A549 (cell line): ENCODE measurements around the gene MGAT5. TPM values are rescaled to one million over a fixed set of nuclear protein-coding genes. Genes with fewer than 3 reads are reported as not detected.

Experiments used
- ATAC-seq, 2 experiments: fragments of 200-7000 bp in 1 of 2; fragments of >200 bp in 1 of 2; cut with Nextera tagmentation in 1 of 2; cut with Tn5 transposase in 1 of 2; 3 replicates each; pipeline versions ENCODE4 v1.8.0 to v1.9.1; 2018 to 2020; ENCODE audit warnings: mild to moderate bottlenecking in 1 of 2, moderate library complexity in 1 of 2
- CTCF ChIA-PET: fragments of 300-600 bp; sonication (Branson Sonifier 250); formaldehyde crosslinking; extraction: SDS; loops from one replicate; lab custom pipeline; 2021; ENCODE audit warnings: antibody characterized with exemption, inconsistent platforms; lab: Yijun Ruan, JAX
- POLR2A ChIA-PET: fragments of 350-600 bp; formaldehyde crosslinking; extraction: SDS; loops from one replicate; lab custom pipeline; 2021; ENCODE audit warnings: antibody characterized with exemption, inconsistent platforms; lab: Yijun Ruan, JAX
- DNase-seq, 2 experiments: peaks; one replicate each; pipeline versions ENCODE4 v3.0.0 to v3.0.0-alpha.2; 2011 to 2016; ENCODE audit warnings: low read depth in 1 of 2, low spot score in 1 of 2
- FAIRE-seq: peaks from 2 replicates; lab custom pipeline; 2011; peaks lifted over from hg19 to GRCh38; lab: Jason Lieb, UNC
- H3K27ac ChIP-seq, 2 experiments: fragments of >200 bp; sonication (Bioruptor Twin); formaldehyde crosslinking; 3 replicates each; pipeline ENCODE4 v1.5.1; 2016 to 2017
- H3K4me1 ChIP-seq: fragments of >200 bp; sonication (Bioruptor Twin); formaldehyde crosslinking; 3 replicates; pipeline ENCODE4 v1.6.1; 2016
- H3K4me2 ChIP-seq: fragments of >200 bp; sonication (Bioruptor Twin); formaldehyde crosslinking; 3 replicates; pipeline ENCODE4 v1.6.1; 2016
- H3K4me3 ChIP-seq: fragments of >200 bp; sonication (Bioruptor Twin); formaldehyde crosslinking; 3 replicates; pipeline ENCODE4 v1.5.1; 2016
- H3K9me3 ChIP-seq: fragments of >200 bp; sonication (Bioruptor Twin); formaldehyde crosslinking; 3 replicates; pipeline ENCODE4 v1.6.1; 2016
- ATOH8 ChIP-seq: fragments of 250-450 bp; sonication (Bioruptor Pico); IDR thresholded peaks from 2 replicates; pipeline ENCODE4 v1.5.0; 2020; ENCODE audit warnings: low read depth, mild to moderate bottlenecking, moderate library complexity
- BHLHE40 ChIP-seq: IDR thresholded peaks from 2 replicates; pipeline ENCODE4 v1.6.1; 2012; ENCODE audit warnings: low read depth, low read length, inconsistent platforms
- CBX8 ChIP-seq: fragments of 200-600 bp; sonication (generic); IDR thresholded peaks from 2 replicates; pipeline ENCODE4 v1.6.1; 2016
- CHD2 ChIP-seq: fragments of 150-350 bp; IDR thresholded peaks from 2 replicates; pipeline ENCODE4 v1.6.1; 2014; ENCODE audit warnings: low read length; ENCODE audit not compliant: partially characterized antibody
- CTCF ChIP-seq: fragments of >200 bp; sonication (Bioruptor Twin); formaldehyde crosslinking; IDR thresholded peaks from 3 replicates; pipeline ENCODE4 v1.5.1; 2016
- EP300 ChIP-seq, 2 experiments: fragments of >200 bp; sonication (Bioruptor Twin); formaldehyde crosslinking; IDR thresholded peaks; 2 replicates in 1 of 2; 3 replicates in 1 of 2; pipeline ENCODE4 v1.6.1; 2016 to 2017
- FOSL2 ChIP-seq, 2 experiments: fragments of 450-650 bp in 1 of 2; fragments of >200 bp in 1 of 2; sonication (Bioruptor Twin) in 1 of 2; formaldehyde crosslinking; IDR thresholded peaks; 2 replicates each; pipeline versions ENCODE4 v1.5.0 to v1.6.1; 2016 to 2020; ENCODE audit warnings: mild to moderate bottlenecking in 1 of 2, moderate library complexity in 1 of 2
- FOXS1 ChIP-seq: fragments of 250-450 bp; sonication (Bioruptor Pico); IDR thresholded peaks from 2 replicates; pipeline ENCODE4 v1.5.0; 2020; ENCODE audit warnings: mild to moderate bottlenecking, moderate library complexity
- GATA3 ChIP-seq: IDR thresholded peaks from 2 replicates; pipeline ENCODE4 v1.6.1; 2012; ENCODE audit warnings: borderline replicate concordance
- HDAC2 ChIP-seq: fragments of 200-600 bp; sonication (generic); IDR thresholded peaks from 2 replicates; pipeline ENCODE4 v1.6.1; 2016
- HES2 ChIP-seq: fragments of >200 bp; sonication (Bioruptor Twin); formaldehyde crosslinking; IDR thresholded peaks from 2 replicates; pipeline ENCODE4 v1.6.1; 2016
- HEYL ChIP-seq: fragments of 250-450 bp; sonication (Bioruptor Pico); IDR thresholded peaks from 2 replicates; pipeline ENCODE4 v1.8.0; 2021; ENCODE audit warnings: mild to moderate bottlenecking, moderate library complexity
- HMGXB4 ChIP-seq: fragments of 250-450 bp; sonication (Bioruptor Pico); IDR thresholded peaks from 2 replicates; pipeline ENCODE4 v1.5.0; 2021; ENCODE audit warnings: mild to moderate bottlenecking, moderate library complexity, borderline replicate concordance
- HOXB13 ChIP-seq: fragments of 250-450 bp; sonication (Bioruptor Pico); IDR thresholded peaks from 2 replicates; pipeline ENCODE4 v1.5.0; 2020; ENCODE audit warnings: low read depth, mild to moderate bottlenecking, moderate library complexity
- HOXB5 ChIP-seq: fragments of 250-450 bp; sonication (Bioruptor Pico); IDR thresholded peaks from 2 replicates; pipeline ENCODE4 v1.5.0; 2020; ENCODE audit warnings: mild to moderate bottlenecking, moderate library complexity
- JUN ChIP-seq, 2 experiments: fragments of >200 bp; sonication (Bioruptor Twin); formaldehyde crosslinking; IDR thresholded peaks; 2 replicates in 1 of 2; 3 replicates in 1 of 2; pipeline ENCODE4 v1.6.1; 2016 to 2017
- JUNB ChIP-seq: fragments of >200 bp; sonication (Bioruptor Twin); formaldehyde crosslinking; IDR thresholded peaks from 2 replicates; pipeline ENCODE4 v1.6.1; 2016
- MAZ ChIP-seq: fragments of 150-350 bp; IDR thresholded peaks from 2 replicates; pipeline ENCODE4 v1.6.1; 2014; ENCODE audit warnings: antibody characterized with exemption, low read depth, low read length, borderline replicate concordance
- NPAS2 ChIP-seq: fragments of 250-450 bp; sonication (Bioruptor Pico); IDR thresholded peaks from 2 replicates; pipeline ENCODE4 v1.8.0; 2022; ENCODE audit warnings: mild to moderate bottlenecking, moderate library complexity, borderline replicate concordance
- RAD21 ChIP-seq, 2 experiments: fragments of >200 bp in 1 of 2; sonication (Bioruptor Twin) in 1 of 2; formaldehyde crosslinking in 1 of 2; IDR thresholded peaks in 1 of 2; conservative IDR thresholded peaks in 1 of 2; 2 replicates in 1 of 2; 3 replicates in 1 of 2; pipeline ENCODE4 v1.6.1; 2012 to 2018; ENCODE audit warnings: inconsistent platforms in 1 of 2
- TFCP2L1 ChIP-seq: fragments of 250-450 bp; sonication (Bioruptor Pico); IDR thresholded peaks from 2 replicates; pipeline ENCODE4 v1.5.0; 2021; ENCODE audit warnings: mild to moderate bottlenecking
- TP53 ChIP-seq: fragments of 250-450 bp; sonication (Bioruptor Pico); IDR thresholded peaks from 2 replicates; pipeline ENCODE4 v1.5.0; 2021; ENCODE audit warnings: mild to moderate bottlenecking, moderate library complexity
- WGBS: methylation state at CpG from one replicate; pipeline ENCODE4 v1.1.6; 2017; ENCODE audit errors: missing lambda C conversion rate; 5-methylcytosine and 5-hydroxymethylcytosine counted together
- polyA plus RNA-seq, 4 experiments: library from polyadenylated mRNA; depleted of rRNA in 3 of 4; stranded (reverse); fragments of >200 nt; fragmentation: RNase III in 1 of 4; extraction: RNeasy Plus Mini Kit Qiagen cat#74134 plus additional on column Dnase treatment in 1 of 4; gene quantifications; 2 replicates in 3 of 4; 3 replicates in 1 of 4; pipeline ENCODE4 v1.2.3, GENCODE V29; 2011 to 2017

MGAT5 gene
- polyA plus RNA-seq, 2 of the 4 experiments (the other 2 are of a cell fraction), result 13.2 to 17.1 TPM

- no peaks in the 10 kb centered on the region for H3K4me1 ChIP-seq
- no peak overlapping the region for H3K4me3 ChIP-seq
- CTCF ChIA-PET, result interaction anchor here (0.6 to 1.3 kb wide), 2 partner anchors 19 to 510 kb away, joined by 3 read pairs; no protein-coding TSS in a partner anchor
- no peak overlapping the region for H3K27ac ChIP-seq
- TF ChIP-seq HMGXB4 (no peak), TP53 (no peak), CHD2 (no peak), CBX8 (no peak), GATA3 (no peak), HEYL (no peak), JUNB (no peak), FOSL2 (IDR thresholded peaks at IDR 0.05) (no peak), FOSL2 (CRISPR knock-in tag; IDR thresholded peaks at IDR 0.05) (no peak), HES2 (no peak), MAZ (no peak), NPAS2 (CRISPR knock-in tag) (no peak)
- FAIRE-seq (no peak), DNase-seq (no peak), ATAC-seq (no peak)
- no peaks in the 10 kb centered on the region for H3K9me3 ChIP-seq
- 77% methylated on average over 6 of the region's 6 CpGs for WGBS
- no peak overlapping the region for H3K4me2 ChIP-seq
- POLR2A ChIA-PET, result no interaction called here
These were observed 142.6 kb downstream of the MGAT5 start for GRCh38 chr2:134396493-134396892.

GRCh38 chr2:134397146-134397896 is 143.4 kb downstream of the MGAT5 start:
- WGBS, result 94% methylated on average over 7 of the region's 7 CpGs
- CTCF ChIA-PET, result interaction anchor here (0.6 to 2.0 kb wide), 3 partner anchors 15 to 510 kb away, joined by 3 to 5 read pairs (median 3); no protein-coding TSS in a partner anchor

More at GRCh38 chr2:134397146-134397896, 143.4 kb downstream of the MGAT5 start:
- POLR2A ChIA-PET, result no interaction called here
- DNase-seq (no peak), ATAC-seq (no peak), FAIRE-seq (no peak)
- Histone ChIP-seq H3K9me3 (no peaks in the 10 kb centered on the region), H3K4me2 (no peak overlapping the region), H3K4me1 (peaks cover 4% of the 10 kb centered on the region; the same call in 1 of the 3 replicates), H3K27ac (no peak overlapping the region), H3K4me3 (no peak overlapping the region)
- no peak for TF ChIP-seq JUNB
- TF ChIP-seq HOXB13 (CRISPR knock-in tag), result no peak
- TF ChIP-seq TFCP2L1 (CRISPR knock-in tag), result no peak
- no peak for TF ChIP-seq MAZ
- no peak for TF ChIP-seq NPAS2 (CRISPR knock-in tag)
- TF ChIP-seq JUN (IDR thresholded peaks at IDR 0.05), result no peak
- no peak for TF ChIP-seq ATOH8 (CRISPR knock-in tag)
- TF ChIP-seq HOXB5 (CRISPR knock-in tag), result no peak
- TF ChIP-seq CTCF, result no peak
- no peak for TF ChIP-seq HDAC2
- TF ChIP-seq RAD21 (conservative IDR thresholded peaks at IDR 0.05 in 1 of 2, IDR thresholded peaks at IDR 0.05 in 1 of 2), result no peak
- TF ChIP-seq EP300 (IDR thresholded peaks at IDR 0.05), result no peak
- no peak for TF ChIP-seq BHLHE40
- no peak for TF ChIP-seq FOXS1 (CRISPR knock-in tag)
